RWPE1 (cell line): ENCODE results near the gene RNMT.

Experiments used
- CTCF ChIA-PET: fragments of 350-600 bp; sonication (Branson Sonifier 250); formaldehyde crosslinking; extraction: SDS; loops from one replicate; lab custom pipeline; 2021; lab: Yijun Ruan, JAX
- POLR2A ChIA-PET: fragments of 400-600 bp; formaldehyde crosslinking; extraction: SDS; loops from one replicate; lab custom pipeline; 2020; ENCODE audit warnings: antibody characterized with exemption; ENCODE audit not compliant: low non-redundant PET; lab: Yijun Ruan, JAX
- DNase-seq: peaks from one replicate; pipeline ENCODE4 v3.0.0; 2012; ENCODE audit warnings: low spot score
- H3K27ac ChIP-seq: fragments of 450-650 bp; 2 replicates; pipeline ENCODE4 v1.5.1; 2017
- TF ChIP-seq, protein P1 (sequence below): fragments of 450-650 bp; conservative IDR thresholded peaks from 2 replicates; pipeline ENCODE4 v1.5.1; 2017; ENCODE audit warnings: low read depth, mild to moderate bottlenecking

The RNMT gene

DNA sequence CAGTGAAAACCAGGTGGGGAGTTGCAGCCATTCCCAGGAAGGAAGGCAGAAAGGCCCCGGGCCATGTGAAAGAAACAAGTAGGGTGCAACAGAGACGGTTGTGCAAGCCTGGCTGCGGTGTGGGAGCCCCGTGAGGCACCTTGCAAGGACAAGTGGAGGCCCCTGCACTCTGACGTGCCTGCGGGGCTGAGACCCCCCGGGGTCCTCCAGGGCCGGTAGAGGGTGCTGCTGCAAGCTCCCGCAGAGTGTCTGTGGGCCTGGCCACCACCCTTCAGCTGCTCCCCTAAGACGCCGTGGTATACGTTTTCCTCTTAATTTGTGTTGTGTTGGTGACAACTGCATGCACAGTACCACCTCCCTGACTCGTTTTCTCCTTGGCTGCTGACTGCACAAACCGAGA lies 70.0 kb downstream of the RNMT start:
- CTCF ChIA-PET, result no interaction called here
- TF ChIP-seq, protein P1, sequence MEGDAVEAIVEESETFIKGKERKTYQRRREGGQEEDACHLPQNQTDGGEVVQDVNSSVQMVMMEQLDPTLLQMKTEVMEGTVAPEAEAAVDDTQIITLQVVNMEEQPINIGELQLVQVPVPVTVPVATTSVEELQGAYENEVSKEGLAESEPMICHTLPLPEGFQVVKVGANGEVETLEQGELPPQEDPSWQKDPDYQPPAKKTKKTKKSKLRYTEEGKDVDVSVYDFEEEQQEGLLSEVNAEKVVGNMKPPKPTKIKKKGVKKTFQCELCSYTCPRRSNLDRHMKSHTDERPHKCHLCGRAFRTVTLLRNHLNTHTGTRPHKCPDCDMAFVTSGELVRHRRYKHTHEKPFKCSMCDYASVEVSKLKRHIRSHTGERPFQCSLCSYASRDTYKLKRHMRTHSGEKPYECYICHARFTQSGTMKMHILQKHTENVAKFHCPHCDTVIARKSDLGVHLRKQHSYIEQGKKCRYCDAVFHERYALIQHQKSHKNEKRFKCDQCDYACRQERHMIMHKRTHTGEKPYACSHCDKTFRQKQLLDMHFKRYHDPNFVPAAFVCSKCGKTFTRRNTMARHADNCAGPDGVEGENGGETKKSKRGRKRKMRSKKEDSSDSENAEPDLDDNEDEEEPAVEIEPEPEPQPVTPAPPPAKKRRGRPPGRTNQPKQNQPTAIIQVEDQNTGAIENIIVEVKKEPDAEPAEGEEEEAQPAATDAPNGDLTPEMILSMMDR, result no peak
- POLR2A ChIA-PET, result no interaction called here

DNA sequence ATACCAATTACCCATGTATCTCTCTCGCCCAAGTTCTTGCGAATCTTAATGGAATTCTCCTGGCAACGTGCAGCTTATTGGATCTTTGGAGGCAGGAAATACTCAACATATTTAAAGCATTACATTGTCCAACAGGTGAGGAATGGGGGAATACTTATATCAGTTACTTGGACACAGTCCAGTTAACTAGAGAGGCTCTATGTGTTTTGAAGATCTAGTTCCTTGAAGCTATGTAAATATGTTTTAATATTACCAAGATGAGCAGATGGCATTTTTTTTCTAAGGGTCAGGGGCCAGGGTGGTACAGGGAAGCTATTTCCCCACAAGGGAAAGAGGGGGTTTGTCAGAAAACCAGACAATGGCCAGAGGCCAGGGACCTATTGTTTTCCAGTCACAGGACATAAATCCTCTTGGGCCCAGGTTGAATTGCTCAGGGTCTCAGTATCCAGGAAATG lies 70.7 kb downstream of the RNMT start:
- peak overlapping the region; percentile 55; the same call in 1 of the 2 replicates for H3K27ac ChIP-seq
- ChIA-PET POLR2A (no interaction called here), CTCF (no interaction called here)
- DNase-seq, result peak; percentile 76
- TF ChIP-seq, protein P1, result no peak

More for the DNA sequence above, 70.0 kb downstream of the RNMT start:
- no peak for DNase-seq
- peak overlapping the region; percentile 79 for H3K27ac ChIP-seq

DNA sequence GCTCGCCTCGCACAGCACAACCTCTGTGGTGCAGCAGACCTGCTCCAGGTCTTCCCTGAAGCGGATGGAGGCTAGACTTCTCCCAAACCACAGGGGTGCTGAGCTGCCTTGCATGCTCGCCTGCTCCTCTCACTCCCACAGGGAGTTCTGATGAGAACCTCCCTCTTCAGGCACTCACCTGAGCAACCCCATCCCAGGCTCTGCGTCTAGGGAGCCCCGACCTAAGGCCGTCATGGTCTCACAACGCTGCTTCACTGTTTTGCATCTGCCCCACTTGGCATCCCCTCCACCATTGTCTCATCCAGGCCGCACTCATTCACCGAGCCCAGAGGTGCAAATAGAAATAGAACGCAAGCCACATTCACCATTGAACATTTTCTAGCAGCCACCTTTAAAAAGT lies 72.9 kb downstream of the RNMT start:
- ChIA-PET POLR2A (no interaction called here), CTCF (interaction anchor here (0.6 kb wide), 1 partner anchor 505 kb away, joined by 3 read pairs; no protein-coding TSS in a partner anchor)
- no peak overlapping the region for H3K27ac ChIP-seq
- DNase-seq, result no peak
- TF ChIP-seq, protein P1, result no peak

DNA sequence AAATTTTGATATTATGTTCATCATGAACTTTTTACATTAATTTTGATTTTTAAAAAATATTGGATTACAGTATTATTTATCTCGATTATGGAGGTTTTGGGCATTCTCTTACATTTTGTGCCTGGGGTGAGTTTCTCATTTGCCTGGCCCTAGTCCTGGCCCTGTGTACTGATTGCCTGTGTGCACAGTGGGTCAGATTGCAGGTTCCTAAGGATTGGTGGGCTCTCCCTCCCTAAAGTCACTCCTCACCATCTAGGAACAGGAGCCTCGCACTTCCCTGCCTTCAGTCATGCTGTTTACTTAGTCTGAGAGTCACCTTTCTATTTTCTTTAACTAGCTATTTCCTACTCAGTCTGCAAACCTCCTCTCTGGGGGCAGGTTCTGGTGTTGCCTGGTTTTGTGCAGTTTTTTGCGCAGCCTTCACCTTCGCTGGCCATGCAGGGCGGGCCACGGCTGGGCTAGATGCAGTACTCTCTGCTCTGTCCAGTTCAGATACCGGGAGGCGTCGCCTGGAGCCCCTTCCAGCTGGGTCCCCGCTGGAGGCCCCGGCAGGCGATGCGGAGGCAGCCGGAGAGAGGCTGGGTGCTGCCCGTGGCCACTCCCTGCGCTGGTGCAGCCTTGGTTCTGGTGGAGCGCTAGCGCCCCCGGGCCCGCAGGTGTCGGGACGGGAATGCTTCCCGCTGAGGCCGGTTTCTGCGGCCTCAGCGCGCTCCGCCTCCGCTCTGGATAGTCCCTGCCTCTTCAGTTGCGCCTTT lies 74.2 kb downstream of the RNMT start:
- ChIA-PET CTCF (interaction anchor here (0.6 to 1.0 kb wide), 5 partner anchors 32 to 1053 kb away, joined by 3 to 6 read pairs (median 4); no protein-coding TSS in a partner anchor), POLR2A (no interaction called here)
- peak overlapping the region; percentile 11; the same call in 1 of the 2 replicates for H3K27ac ChIP-seq
- TF ChIP-seq, protein P1, result peak; percentile 79
- peak; percentile 79 for DNase-seq

DNA sequence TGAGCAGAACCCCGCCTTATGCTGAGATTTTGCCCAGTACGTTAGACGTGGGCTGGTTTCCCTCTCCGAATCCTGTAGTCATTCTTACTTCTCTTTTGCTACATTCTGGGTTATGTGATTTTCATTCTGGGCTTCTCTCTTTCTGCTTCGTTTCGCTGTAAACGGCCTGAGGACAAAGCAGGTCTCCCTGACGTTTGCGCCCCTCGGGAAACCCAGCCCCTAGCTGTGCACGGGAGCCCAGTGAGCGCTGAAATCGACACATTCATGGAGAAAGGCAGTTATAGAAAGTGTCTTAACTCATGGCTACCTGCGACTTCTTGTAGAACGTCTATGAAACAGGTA lies 74.8 kb downstream of the RNMT start:
- DNase-seq, result no peak
- CTCF ChIA-PET, result interaction anchor here (0.7 to 0.8 kb wide), 2 partner anchors 250 to 1054 kb away, joined by 3 to 4 read pairs; no protein-coding TSS in a partner anchor
- POLR2A ChIA-PET, result no interaction called here

DNA sequence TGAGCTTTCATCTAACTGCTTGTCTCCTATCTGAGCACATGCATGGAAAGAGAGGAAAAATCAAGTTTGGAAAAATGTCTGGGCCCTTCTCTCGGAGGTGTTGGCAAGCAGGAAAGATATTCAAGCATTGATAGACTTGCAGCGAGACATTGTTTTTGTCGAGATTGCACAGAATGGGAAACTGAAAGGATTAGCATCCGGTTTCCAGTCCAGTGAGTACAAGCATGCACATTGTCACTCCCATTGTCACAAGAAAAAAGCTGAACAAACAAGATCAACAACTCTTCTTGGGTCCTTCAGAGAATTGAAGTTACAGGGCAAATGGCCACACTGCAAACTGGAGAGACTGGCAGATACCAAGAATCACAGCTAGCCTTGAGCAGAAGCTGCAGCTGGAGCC lies 77.8 kb downstream of the RNMT start:
- ChIA-PET POLR2A (no interaction called here), CTCF (interaction anchor here (1.5 kb wide), 1 partner anchor 9 kb away, joined by 8 read pairs; no protein-coding TSS in a partner anchor)
- no peak overlapping the region for H3K27ac ChIP-seq
- DNase-seq, result no peak
- TF ChIP-seq, protein P1, result no peak

More for the DNA sequence above, 74.8 kb downstream of the RNMT start:
- peak overlapping the region; percentile 11; the same call in 1 of the 2 replicates for H3K27ac ChIP-seq
- TF ChIP-seq, protein P1, result peak; percentile 42
